ES-I3 (cell line): Measurements from ENCODE around the gene NOM1.

ENCODE experiments used
- H3K36me3 ChIP-seq: 2 replicates; pipeline ENCODE4 v1.6.1; 2013; ENCODE audit warnings: mild to moderate bottlenecking, low read length, control low read depth, moderate library complexity; ENCODE audit not compliant: insufficient read depth
- H3K4me1 ChIP-seq: 2 replicates; pipeline ENCODE4 v1.6.1; 2013; ENCODE audit warnings: mild to moderate bottlenecking, control low read depth, low read length; ENCODE audit not compliant: insufficient read depth
- H3K9ac ChIP-seq: 2 replicates; pipeline ENCODE4 v1.6.1; 2013; ENCODE audit warnings: low read depth, mild to moderate bottlenecking, low read length, moderate library complexity
- H3K9me3 ChIP-seq: 2 replicates; pipeline ENCODE4 v1.6.1; 2013; ENCODE audit warnings: mild to moderate bottlenecking, low read length, moderate library complexity; ENCODE audit not compliant: control insufficient read depth, insufficient read depth

Gene NOM1

DNA sequence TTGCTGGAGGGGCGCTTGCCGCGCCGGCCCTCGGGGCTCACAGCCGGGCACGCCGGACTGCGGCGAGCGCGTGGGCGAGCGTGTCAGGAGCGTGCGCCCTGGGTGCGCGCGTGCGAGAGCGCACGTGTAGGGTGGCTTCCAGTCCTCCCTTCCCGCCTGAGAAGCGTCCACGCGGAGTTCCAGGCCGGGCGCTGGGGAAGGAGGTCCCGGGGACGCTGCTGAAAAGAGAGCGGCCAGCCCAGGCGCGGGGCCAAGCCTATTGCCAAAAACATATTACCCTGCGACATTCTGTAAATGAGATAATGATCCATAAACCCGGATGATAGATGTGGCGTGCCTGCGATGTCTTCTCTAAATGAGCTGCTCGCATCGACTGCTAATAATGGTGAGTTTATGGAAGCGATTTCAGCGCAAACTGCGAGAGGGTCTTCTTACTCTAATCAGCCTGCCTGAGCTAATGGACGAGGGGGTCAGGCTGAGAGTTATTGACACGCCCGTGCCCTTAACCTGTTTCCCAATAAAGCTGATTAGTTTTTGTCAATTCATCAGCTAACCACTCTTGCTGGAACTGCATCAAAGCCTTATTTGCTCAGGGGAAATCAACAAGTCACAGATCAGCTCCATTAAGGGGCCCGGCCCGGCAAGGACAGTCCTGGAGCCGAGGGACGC, 69.0 kb downstream of the NOM1 start:
- Histone ChIP-seq H3K9me3 (no peaks in the 10 kb centered on the region), H3K4me1 (peaks cover 32% of the 10 kb centered on the region), H3K36me3 (no peaks in the 10 kb centered on the region), H3K9ac (peak overlapping the region; percentile 32; the same call in 1 of the 2 replicates)

- peaks cover 30% of the 10 kb centered on the region for H3K4me1 ChIP-seq
- no peaks in the 10 kb centered on the region for H3K36me3 ChIP-seq
- H3K9ac ChIP-seq, result peak overlapping the region; percentile 32; the same call in 1 of the 2 replicates
- no peaks in the 10 kb centered on the region for H3K9me3 ChIP-seq
Measured at GRCh38 chr7:157018997-157019608, 69.6 kb downstream of the NOM1 start.

- peaks cover 22% of the 10 kb centered on the region for H3K4me1 ChIP-seq
- no peaks in the 10 kb centered on the region for H3K9me3 ChIP-seq
- no peaks in the 10 kb centered on the region for H3K36me3 ChIP-seq
- H3K9ac ChIP-seq, result no peak overlapping the region
Measured at GRCh38 chr7:157019718-157020451, 70.4 kb downstream of the NOM1 start.

DNA sequence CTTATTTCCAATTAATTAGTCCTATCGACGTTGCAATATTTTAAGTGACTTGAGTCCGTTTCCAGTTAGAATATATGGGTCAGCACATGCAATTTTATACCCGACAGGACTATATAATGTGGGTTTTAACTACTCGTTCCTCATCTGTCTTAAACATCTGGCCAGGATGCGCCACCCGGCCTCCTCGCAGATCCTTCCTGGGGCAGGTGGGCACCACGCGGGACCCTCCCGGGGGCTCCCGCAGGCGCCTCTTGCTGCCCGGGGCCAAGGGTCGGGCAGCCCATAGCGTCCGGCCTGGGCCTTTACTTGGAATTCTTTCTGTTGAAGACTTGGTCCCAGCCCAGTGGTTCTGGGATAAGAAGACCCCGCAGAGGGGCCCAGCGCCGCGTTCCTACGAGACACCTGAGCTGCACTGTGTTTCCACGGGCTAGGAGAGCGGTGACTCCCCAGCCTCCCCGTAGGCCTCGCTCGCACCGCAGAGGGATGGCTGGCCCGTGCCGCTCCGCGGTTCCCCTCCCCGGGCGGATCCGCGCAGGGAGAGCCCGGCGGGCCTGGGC, 71.1 kb downstream of the NOM1 start:
- Histone ChIP-seq H3K36me3 (no peaks in the 10 kb centered on the region), H3K4me1 (peaks cover 20% of the 10 kb centered on the region), H3K9me3 (no peaks in the 10 kb centered on the region), H3K9ac (peak overlapping the region; percentile 0; the same call in 1 of the 2 replicates)

DNA sequence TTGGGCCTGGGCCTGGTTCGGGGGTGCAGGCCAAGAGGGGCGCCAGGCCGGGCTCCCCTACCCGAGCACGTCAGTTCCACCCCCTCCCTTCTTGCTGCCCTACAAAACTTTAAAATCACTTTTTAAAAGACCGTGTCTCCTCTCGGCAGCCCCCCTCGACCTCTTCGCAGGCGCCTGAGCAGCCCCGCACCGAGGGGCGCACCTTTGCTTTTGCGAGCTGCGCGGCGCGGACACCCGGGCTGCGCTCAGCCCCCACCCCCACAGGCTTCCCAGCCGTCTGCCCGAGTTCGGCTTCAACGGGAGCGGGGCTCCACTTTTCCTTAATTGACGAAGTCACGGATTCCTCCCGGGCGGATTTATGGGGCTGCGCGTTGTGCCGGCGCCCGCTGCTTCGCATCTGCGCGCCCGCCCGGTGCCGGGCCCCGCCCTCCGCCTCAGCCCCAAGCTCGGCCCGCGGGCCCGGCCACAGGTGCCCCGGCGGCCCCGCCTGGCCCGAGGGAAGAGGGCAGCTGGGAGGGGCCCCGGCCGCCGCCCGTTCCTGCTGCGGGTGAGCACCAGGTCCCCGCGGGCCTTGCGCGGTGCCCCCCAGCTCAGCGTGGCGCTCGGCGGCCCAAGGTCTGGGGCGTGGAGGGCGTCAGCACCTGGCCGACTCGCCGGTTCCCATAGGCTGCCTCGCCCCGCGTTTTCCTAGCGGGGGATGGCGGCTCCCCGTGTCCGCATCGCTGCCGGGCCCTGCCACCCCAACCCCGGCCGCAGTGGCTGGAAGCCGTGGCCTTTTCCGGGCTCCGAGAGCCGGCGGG, 71.8 kb downstream of the NOM1 start:
- Histone ChIP-seq H3K9me3 (no peaks in the 10 kb centered on the region), H3K36me3 (no peaks in the 10 kb centered on the region), H3K4me1 (peaks cover 15% of the 10 kb centered on the region), H3K9ac (peak overlapping the region; percentile 0; the same call in 1 of the 2 replicates)

DNA sequence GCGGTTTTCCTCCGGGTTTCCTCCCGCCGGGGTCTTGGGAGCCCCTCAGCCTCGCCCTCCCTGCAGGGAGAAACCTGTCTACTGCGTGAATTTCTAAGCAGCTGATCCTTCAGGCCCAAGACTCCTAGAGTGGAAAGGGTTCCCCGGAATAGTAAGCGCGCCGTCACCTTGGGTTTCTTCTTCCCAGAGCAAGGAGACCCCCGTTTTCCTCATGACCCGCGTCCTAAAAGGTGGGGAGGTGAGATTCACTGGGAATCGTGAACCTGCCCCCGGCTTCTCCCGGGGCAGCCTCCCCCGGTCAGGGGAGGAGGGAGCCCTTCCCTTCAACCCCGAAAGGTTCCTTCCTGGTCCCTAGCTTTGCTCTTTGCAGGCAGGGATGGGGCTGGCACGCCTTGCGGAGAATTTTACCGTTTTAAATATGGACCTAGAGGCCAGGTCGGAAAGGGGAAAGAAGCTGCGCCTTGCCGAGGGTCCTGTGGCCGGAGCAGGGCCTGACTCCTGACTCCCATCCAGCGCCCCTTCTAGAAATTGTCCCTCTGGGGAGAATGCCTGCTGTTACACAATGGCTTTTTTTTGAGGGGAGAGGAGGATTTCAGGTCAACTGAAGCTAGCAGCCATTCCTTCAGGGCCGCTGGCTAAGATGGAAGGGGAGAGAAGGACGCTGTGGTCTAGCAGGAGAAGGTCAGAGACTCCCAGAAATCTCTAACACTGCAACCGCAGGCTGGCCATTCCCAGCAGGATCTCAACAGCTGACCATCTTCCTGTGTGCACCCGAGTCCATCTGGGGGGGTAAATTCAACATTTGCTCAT, 72.6 kb downstream of the NOM1 start:
- no peaks in the 10 kb centered on the region for H3K9me3 ChIP-seq
- H3K36me3 ChIP-seq, result no peaks in the 10 kb centered on the region
- H3K4me1 ChIP-seq, result peaks cover 12% of the 10 kb centered on the region
- H3K9ac ChIP-seq, result peak overlapping the region; percentile 0; the same call in 1 of the 2 replicates
